ENCODE data around the gene PACRG.

DNA sequence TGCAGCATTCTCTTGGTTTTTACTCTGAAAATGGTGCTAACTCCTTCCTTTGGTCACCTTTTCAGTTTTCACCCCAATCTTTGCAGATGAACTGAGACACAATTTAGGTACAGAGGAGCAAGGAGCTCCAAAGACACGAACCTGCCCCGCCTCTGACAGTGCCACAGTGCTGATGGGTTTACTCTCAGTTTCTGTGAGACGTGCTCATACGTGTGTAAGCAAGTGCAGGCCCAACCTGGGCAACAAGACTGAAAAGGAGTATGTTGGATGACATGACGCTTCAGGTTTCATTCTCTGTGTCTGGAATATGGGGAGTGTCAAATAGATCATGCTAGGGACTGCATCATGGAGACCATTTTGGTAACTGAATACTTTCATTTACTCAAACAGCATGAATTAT is 352.5 kb downstream of the PACRG start:
- TF ChIP-seq, protein P1, sequence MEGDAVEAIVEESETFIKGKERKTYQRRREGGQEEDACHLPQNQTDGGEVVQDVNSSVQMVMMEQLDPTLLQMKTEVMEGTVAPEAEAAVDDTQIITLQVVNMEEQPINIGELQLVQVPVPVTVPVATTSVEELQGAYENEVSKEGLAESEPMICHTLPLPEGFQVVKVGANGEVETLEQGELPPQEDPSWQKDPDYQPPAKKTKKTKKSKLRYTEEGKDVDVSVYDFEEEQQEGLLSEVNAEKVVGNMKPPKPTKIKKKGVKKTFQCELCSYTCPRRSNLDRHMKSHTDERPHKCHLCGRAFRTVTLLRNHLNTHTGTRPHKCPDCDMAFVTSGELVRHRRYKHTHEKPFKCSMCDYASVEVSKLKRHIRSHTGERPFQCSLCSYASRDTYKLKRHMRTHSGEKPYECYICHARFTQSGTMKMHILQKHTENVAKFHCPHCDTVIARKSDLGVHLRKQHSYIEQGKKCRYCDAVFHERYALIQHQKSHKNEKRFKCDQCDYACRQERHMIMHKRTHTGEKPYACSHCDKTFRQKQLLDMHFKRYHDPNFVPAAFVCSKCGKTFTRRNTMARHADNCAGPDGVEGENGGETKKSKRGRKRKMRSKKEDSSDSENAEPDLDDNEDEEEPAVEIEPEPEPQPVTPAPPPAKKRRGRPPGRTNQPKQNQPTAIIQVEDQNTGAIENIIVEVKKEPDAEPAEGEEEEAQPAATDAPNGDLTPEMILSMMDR (IDR thresholded peaks at IDR 0.05): no peak
- TF ChIP-seq POLR2A (IDR thresholded peaks at IDR 0.05) (no peak), POLR2AphosphoS5 (IDR thresholded peaks at IDR 0.05) (no peak)
